Astrocyte of the cerebellum (primary cell): Measurements from ENCODE around the gene TMEM187.

Source experiments
- DNase-seq: peaks from one replicate; pipeline ENCODE4 v3.0.0-alpha.2; 2011; ENCODE audit warnings: low read depth
- H3K4me3 ChIP-seq: 2 replicates; pipeline ENCODE4 v1.5.1; 2011; ENCODE audit warnings: mild to moderate bottlenecking, low read depth, low read length, moderate library complexity
- CTCF ChIP-seq: IDR thresholded peaks from 2 replicates; pipeline ENCODE4 v1.5.1; 2012; ENCODE audit warnings: low read length, low read depth, moderate library complexity, mild to moderate bottlenecking; ENCODE audit errors: missing control alignments
- in situ Hi-C: cut with HindIII; loops from 2 replicates; pipeline ENCODE4 v1.10.0; 2017; ENCODE audit warnings: low sequenced_read_pairs

TMEM187 gene

GRCh38 chrX:153930011-153930910 is 42.3 kb upstream of the TMEM187 start:
- H3K4me3 ChIP-seq = no peak overlapping the region

GRCh38 chrX:153931151-153931550 is 41.4 kb upstream of the TMEM187 start:
- TF ChIP-seq CTCF = no peak
- DNase-seq = no peak
- in situ Hi-C loops = no loop called here
- H3K4me3 ChIP-seq = no peak overlapping the region

More at GRCh38 chrX:153930011-153930910, 42.3 kb upstream of the TMEM187 start:
- DNase-seq = no peak
- in situ Hi-C loops = no loop called here
- TF ChIP-seq CTCF = no peak

- H3K4me3 ChIP-seq = no peak overlapping the region
- in situ Hi-C loops = no loop called here
- no peak for TF ChIP-seq CTCF
- no peak for DNase-seq
Measured at GRCh38 chrX:153931748-153932147, 40.8 kb upstream of the TMEM187 start.

- no peak for DNase-seq
- in situ Hi-C loops = no loop called here
- TF ChIP-seq CTCF = no peak
- H3K4me3 ChIP-seq = no peak overlapping the region
Measured at GRCh38 chrX:153932220-153932915, 40.2 kb upstream of the TMEM187 start.

- no peak for TF ChIP-seq CTCF
Measured at GRCh38 chrX:153933748-153934147, 38.8 kb upstream of the TMEM187 start.

GRCh38 chrX:153934148-153934761 is 38.3 kb upstream of the TMEM187 start:
- in situ Hi-C loops = no loop called here
- H3K4me3 ChIP-seq = peak overlapping the region; percentile 64
- TF ChIP-seq CTCF = no peak
- no peak for DNase-seq

More at GRCh38 chrX:153933748-153934147, 38.8 kb upstream of the TMEM187 start:
- in situ Hi-C loops = no loop called here
- peak overlapping the region; percentile 64 for H3K4me3 ChIP-seq
- no peak for DNase-seq
